ENCODE measurements around the gene SUFU.

SUFU gene

DNA sequence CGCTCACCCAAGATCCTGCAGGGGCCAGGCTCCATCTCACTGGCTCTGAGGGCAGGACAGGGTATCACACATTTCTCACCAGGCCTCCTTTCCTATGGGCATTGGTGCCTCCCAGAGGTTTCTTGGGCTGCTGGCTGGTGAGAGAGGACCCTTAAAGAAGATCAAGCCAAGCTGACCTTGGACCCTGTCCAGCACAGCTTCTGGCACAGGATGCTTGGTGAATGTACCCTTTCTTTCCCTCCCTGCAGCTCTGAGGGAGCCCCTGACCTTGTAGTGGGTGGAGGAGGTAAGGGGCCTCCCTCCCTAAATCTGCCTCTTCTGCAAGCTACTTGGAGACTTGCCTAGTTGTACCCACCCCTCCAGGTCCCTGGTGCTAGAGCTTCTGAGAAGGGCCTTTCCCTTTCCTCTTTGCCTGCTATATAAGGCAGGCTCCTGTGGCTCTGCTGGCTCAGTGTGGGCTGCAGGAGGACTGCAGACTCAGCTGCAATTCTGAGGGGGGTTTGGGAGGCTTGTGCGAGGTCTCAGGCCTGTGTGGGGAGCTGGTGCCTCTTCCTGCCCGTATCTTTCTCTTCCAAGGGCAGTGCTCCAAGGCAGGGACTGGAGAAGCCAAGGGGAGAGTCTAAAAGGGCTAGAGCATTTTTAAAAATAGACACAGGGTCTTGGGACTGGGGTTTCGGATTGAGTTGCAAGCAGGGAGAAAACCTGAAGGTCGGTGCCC is 128.8 kb downstream of the SUFU start:
- TF ChIP-seq, protein P1, sequence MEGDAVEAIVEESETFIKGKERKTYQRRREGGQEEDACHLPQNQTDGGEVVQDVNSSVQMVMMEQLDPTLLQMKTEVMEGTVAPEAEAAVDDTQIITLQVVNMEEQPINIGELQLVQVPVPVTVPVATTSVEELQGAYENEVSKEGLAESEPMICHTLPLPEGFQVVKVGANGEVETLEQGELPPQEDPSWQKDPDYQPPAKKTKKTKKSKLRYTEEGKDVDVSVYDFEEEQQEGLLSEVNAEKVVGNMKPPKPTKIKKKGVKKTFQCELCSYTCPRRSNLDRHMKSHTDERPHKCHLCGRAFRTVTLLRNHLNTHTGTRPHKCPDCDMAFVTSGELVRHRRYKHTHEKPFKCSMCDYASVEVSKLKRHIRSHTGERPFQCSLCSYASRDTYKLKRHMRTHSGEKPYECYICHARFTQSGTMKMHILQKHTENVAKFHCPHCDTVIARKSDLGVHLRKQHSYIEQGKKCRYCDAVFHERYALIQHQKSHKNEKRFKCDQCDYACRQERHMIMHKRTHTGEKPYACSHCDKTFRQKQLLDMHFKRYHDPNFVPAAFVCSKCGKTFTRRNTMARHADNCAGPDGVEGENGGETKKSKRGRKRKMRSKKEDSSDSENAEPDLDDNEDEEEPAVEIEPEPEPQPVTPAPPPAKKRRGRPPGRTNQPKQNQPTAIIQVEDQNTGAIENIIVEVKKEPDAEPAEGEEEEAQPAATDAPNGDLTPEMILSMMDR (IDR thresholded peaks at IDR 0.05; ENCODE audit: insufficient read depth, low read length, poor library complexity, severe bottlenecking): no peak
- H3K36me3 ChIP-seq (ENCODE audit: control insufficient read depth, insufficient read depth, low read length): no peaks in the 10 kb centered on the region
- no peak overlapping the region for H3K4me3 ChIP-seq (replicated peaks; ENCODE audit: low read depth, low read length)
- H3K27me3 ChIP-seq (replicated peaks; ENCODE audit: control insufficient read depth, insufficient read depth, low read length): no peaks in the 10 kb centered on the region
- DNase-seq (ENCODE audit: extremely low read depth, insufficient read length): no peak

DNA sequence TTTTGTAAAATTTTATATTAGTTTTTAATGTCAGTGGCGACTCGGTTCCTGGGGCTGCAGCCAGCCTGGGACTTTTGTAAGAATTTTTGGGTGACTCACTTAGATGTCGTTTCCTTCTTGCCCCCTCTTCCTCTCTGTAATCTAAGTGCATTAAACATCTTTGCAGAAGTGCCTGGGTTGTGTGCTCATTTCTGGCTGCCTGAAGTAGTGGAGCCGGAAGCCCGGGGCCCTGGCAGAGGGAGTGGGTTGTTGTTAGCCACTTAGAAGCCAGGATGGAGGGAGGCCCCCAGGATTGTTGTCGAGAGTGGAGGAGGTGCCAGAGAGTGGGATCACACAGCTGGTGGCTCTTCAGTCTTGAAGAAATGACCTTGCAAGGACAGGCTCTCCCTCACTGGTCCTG is 129.5 kb downstream of the SUFU start:
- no peak for DNase-seq (ENCODE audit: extremely low read depth, insufficient read length)
- H3K27me3 ChIP-seq (replicated peaks; ENCODE audit: control insufficient read depth, insufficient read depth, low read length): no peaks in the 10 kb centered on the region

GRCh38 chr10:102633848-102634247 is 130.1 kb downstream of the SUFU start:
- no peak overlapping the region for H3K4me3 ChIP-seq (replicated peaks; ENCODE audit: low read depth, low read length)
- H3K27me3 ChIP-seq (replicated peaks; ENCODE audit: control insufficient read depth, insufficient read depth, low read length): no peaks in the 10 kb centered on the region
- no peaks in the 10 kb centered on the region for H3K36me3 ChIP-seq (ENCODE audit: control insufficient read depth, insufficient read depth, low read length)
- no peak for DNase-seq (ENCODE audit: extremely low read depth, insufficient read length)
- TF ChIP-seq, protein P1 (IDR thresholded peaks at IDR 0.05; ENCODE audit: insufficient read depth, low read length, poor library complexity, severe bottlenecking): no peak

More for the DNA sequence above, 129.5 kb downstream of the SUFU start:
- H3K4me3 ChIP-seq (replicated peaks; ENCODE audit: low read depth, low read length): no peak overlapping the region
- H3K36me3 ChIP-seq (ENCODE audit: control insufficient read depth, insufficient read depth, low read length): no peaks in the 10 kb centered on the region
- TF ChIP-seq, protein P1 (IDR thresholded peaks at IDR 0.05; ENCODE audit: insufficient read depth, low read length, poor library complexity, severe bottlenecking): no peak

DNA sequence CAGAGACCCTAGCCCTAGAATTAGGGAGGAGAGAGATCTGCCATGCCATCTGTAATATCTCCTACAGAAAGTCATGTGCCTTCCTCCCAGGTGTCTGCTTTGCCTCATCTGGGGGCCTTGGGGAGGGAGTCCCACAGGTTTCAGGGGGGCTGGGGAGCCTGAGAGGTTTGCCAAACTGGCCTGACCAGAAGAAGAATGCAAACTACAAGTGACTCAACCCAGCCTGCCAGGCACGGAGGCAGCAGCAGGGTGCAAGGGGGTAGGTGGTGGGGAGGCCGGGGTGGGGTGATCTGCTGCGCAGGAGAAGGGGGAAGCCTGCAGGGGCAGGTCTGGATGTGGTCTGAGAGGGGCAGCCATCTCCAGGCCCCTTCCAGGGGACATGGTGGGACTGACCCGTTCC is 130.9 kb downstream of the SUFU start:
- no peak overlapping the region for H3K4me3 ChIP-seq (replicated peaks; ENCODE audit: low read depth, low read length)
- TF ChIP-seq, protein P1 (IDR thresholded peaks at IDR 0.05; ENCODE audit: insufficient read depth, low read length, poor library complexity, severe bottlenecking): no peak
- H3K27me3 ChIP-seq (replicated peaks; ENCODE audit: control insufficient read depth, insufficient read depth, low read length): no peaks in the 10 kb centered on the region
- no peaks in the 10 kb centered on the region for H3K36me3 ChIP-seq (ENCODE audit: control insufficient read depth, insufficient read depth, low read length)
- DNase-seq (ENCODE audit: extremely low read depth, insufficient read length): no peak

GRCh38 chr10:102635377-102635776 is 131.6 kb downstream of the SUFU start:
- no peak for DNase-seq (ENCODE audit: extremely low read depth, insufficient read length)
- no peak overlapping the region for H3K4me3 ChIP-seq (replicated peaks; ENCODE audit: low read depth, low read length)
- H3K36me3 ChIP-seq (ENCODE audit: control insufficient read depth, insufficient read depth, low read length): no peaks in the 10 kb centered on the region
- no peaks in the 10 kb centered on the region for H3K27me3 ChIP-seq (replicated peaks; ENCODE audit: control insufficient read depth, insufficient read depth, low read length)
- TF ChIP-seq, protein P1 (IDR thresholded peaks at IDR 0.05; ENCODE audit: insufficient read depth, low read length, poor library complexity, severe bottlenecking): no peak

DNA sequence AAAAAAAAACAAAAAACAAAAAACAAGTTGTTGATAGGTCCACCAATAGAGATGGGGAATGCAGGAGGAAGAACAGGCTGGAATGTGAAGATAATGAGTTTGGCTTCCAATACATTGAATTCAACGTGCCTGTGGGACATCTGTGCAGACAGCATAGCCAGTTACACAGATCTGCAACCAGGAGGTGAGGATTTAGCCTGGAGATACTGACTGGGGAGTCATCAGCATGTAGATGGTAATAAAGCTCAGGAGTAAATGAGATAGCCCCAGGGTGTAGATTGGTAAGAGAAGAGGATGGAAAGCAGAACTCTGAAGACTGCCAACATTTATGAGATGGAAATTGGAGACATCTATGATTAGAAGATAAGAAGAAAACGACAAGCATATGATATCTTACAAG is 135.8 kb downstream of the SUFU start:
- TF ChIP-seq, protein P1 (IDR thresholded peaks at IDR 0.05; ENCODE audit: insufficient read depth, low read length, poor library complexity, severe bottlenecking): no peak
- Histone ChIP-seq H3K27me3 (replicated peaks; ENCODE audit: control insufficient read depth, insufficient read depth, low read length) (no peaks in the 10 kb centered on the region), H3K36me3 (ENCODE audit: control insufficient read depth, insufficient read depth, low read length) (no peaks in the 10 kb centered on the region), H3K4me3 (replicated peaks; ENCODE audit: low read depth, low read length) (no peak overlapping the region)
- DNase-seq (ENCODE audit: extremely low read depth, insufficient read length): no peak
